Measurements from ENCODE around the gene RPTOR.

The RPTOR gene

GRCh38 chr17:80960797-80961452 is 416.3 kb downstream of the RPTOR start:
- H3K27ac ChIP-seq (replicated peaks) = no peak overlapping the region
- no peak overlapping the region for H3K4me3 ChIP-seq (replicated peaks; ENCODE audit: insufficient read depth, low read length)
- DNase-seq (ENCODE audit: low read depth in 1 of 2, low spot score in 1 of 2) = no peak
- TF ChIP-seq POLR2AphosphoS5 (IDR thresholded peaks at IDR 0.05; ENCODE audit: low read depth) = no peak
- no peak for TF ChIP-seq GABPA (IDR thresholded peaks at IDR 0.05; ENCODE audit: low read depth)
- TF ChIP-seq CTCF (IDR thresholded peaks at IDR 0.05; ENCODE audit: insufficient read depth, low read length) = no peak
- TF ChIP-seq SPI1 (IDR thresholded peaks at IDR 0.05; ENCODE audit: borderline replicate concordance, low read depth) = no peak
- TF ChIP-seq, protein P1, sequence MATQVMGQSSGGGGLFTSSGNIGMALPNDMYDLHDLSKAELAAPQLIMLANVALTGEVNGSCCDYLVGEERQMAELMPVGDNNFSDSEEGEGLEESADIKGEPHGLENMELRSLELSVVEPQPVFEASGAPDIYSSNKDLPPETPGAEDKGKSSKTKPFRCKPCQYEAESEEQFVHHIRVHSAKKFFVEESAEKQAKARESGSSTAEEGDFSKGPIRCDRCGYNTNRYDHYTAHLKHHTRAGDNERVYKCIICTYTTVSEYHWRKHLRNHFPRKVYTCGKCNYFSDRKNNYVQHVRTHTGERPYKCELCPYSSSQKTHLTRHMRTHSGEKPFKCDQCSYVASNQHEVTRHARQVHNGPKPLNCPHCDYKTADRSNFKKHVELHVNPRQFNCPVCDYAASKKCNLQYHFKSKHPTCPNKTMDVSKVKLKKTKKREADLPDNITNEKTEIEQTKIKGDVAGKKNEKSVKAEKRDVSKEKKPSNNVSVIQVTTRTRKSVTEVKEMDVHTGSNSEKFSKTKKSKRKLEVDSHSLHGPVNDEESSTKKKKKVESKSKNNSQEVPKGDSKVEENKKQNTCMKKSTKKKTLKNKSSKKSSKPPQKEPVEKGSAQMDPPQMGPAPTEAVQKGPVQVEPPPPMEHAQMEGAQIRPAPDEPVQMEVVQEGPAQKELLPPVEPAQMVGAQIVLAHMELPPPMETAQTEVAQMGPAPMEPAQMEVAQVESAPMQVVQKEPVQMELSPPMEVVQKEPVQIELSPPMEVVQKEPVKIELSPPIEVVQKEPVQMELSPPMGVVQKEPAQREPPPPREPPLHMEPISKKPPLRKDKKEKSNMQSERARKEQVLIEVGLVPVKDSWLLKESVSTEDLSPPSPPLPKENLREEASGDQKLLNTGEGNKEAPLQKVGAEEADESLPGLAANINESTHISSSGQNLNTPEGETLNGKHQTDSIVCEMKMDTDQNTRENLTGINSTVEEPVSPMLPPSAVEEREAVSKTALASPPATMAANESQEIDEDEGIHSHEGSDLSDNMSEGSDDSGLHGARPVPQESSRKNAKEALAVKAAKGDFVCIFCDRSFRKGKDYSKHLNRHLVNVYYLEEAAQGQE (IDR thresholded peaks at IDR 0.05; ENCODE audit: insufficient replicate concordance, low read depth) = no peak
- H3K27me3 ChIP-seq (ENCODE audit: insufficient read depth, poor library complexity, severe bottlenecking) = no peaks in the 10 kb centered on the region

DNA sequence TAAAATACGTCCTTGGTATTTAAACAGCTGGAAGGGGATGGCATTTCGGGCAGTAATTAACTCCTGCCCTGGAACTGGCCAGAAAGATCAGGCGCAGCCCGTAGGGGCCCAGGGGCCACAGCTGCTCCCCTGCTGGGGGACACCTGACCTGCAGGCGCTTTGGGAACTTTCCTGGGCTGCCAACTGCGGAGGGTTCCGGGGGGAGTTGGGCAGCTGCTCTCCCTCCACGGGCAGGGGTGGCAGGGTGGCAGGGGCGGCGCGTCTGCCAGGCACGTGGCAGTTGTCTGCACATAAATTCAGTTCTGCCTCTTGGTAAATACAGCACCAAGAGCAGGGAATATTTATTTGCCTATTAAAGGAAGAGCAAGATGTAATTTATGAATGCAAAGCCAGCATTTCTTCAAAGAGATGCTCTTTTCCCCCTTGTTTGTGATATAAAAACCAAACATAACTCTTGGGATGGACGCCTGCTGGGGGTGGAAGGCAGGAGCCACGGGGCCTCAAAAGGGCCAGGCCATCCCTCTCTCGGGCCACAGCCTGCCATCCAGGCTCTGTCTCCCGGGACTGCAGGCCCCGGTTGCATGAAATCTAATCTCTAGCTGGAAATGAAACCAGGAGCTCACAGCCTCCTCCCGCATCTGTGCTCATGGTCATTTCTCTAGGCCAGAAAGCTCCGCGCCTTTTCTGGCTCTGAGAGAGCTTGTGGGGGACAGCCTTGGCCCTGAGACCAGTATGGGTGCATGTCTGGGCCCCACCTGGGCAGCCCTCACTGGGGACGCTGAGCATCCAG is 417.1 kb downstream of the RPTOR start:
- TF ChIP-seq POLR2AphosphoS5 (IDR thresholded peaks at IDR 0.05; ENCODE audit: low read depth) = no peak
- TF ChIP-seq, protein P1 (IDR thresholded peaks at IDR 0.05; ENCODE audit: insufficient replicate concordance, low read depth) = no peak
- no peak for TF ChIP-seq GABPA (IDR thresholded peaks at IDR 0.05; ENCODE audit: low read depth)
- no peak for TF ChIP-seq SPI1 (IDR thresholded peaks at IDR 0.05; ENCODE audit: borderline replicate concordance, low read depth)
- TF ChIP-seq CTCF (IDR thresholded peaks at IDR 0.05; ENCODE audit: insufficient read depth, low read length) = no peak
- no peak for DNase-seq (ENCODE audit: low read depth in 1 of 2, low spot score in 1 of 2)
- H3K27ac ChIP-seq (replicated peaks) = no peak overlapping the region
- no peak overlapping the region for H3K4me3 ChIP-seq (replicated peaks; ENCODE audit: insufficient read depth, low read length)
- no peaks in the 10 kb centered on the region for H3K27me3 ChIP-seq (ENCODE audit: insufficient read depth, poor library complexity, severe bottlenecking)

GRCh38 chr17:80962356-80963329 is 418.0 kb downstream of the RPTOR start:
- no peak overlapping the region for H3K4me3 ChIP-seq (replicated peaks; ENCODE audit: insufficient read depth, low read length)
- TF ChIP-seq CTCF (IDR thresholded peaks at IDR 0.05; ENCODE audit: insufficient read depth, low read length) (no peak), POLR2AphosphoS5 (IDR thresholded peaks at IDR 0.05; ENCODE audit: low read depth) (no peak), SPI1 (IDR thresholded peaks at IDR 0.05; ENCODE audit: borderline replicate concordance, low read depth) (no peak), GABPA (IDR thresholded peaks at IDR 0.05; ENCODE audit: low read depth) (no peak)
- TF ChIP-seq, protein P1 (IDR thresholded peaks at IDR 0.05; ENCODE audit: insufficient replicate concordance, low read depth) = no peak
- DNase-seq (ENCODE audit: low read depth in 1 of 2, low spot score in 1 of 2) = no peak
- H3K27ac ChIP-seq (replicated peaks) = no peak overlapping the region
- no peaks in the 10 kb centered on the region for H3K27me3 ChIP-seq (ENCODE audit: insufficient read depth, poor library complexity, severe bottlenecking)
